ENCODE data around the gene LZTS3. TPM values are rescaled to one million over a fixed set of nuclear protein-coding genes. Genes with fewer than 3 reads are reported as not detected.

The LZTS3 gene
- total RNA-seq, 4 donors from 2014 or later, result 9.0 to 13.5 (median 9.7) TPM

DNA sequence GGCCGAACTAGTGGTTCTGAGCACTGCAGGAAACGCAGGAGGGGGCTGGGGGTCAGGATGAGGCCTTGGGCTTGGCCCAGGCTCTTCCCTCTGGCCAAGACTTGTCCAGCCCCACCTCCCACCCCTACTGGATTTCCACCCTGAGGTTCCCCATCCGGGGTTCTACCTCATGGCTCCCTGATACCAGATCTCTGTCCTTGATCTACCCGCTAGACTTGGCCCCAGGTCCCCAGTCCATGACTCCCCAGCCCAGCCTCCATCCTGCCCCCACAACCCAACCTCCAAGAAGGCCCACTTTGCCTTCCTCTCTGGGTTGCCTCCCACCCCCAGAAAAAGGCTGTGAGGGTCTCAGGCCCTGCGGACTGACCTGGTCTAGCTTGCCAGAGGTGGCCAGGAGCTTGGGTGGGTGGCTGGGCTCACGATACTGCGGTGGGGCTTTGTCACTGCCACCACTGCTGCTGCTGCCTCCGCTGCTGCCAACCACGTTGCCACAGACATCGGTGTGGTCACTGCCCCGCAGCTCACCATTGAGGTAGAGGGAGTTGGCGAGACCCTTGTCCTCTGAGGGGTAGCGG, 6.9 kb downstream of the LZTS3 start:
- 89% methylated on average over 10 of the region's 13 CpGs; no CpG with 5 or more reads in 1 of the 2 donors for WGBS, 2 donors (ENCODE audit: low coverage in 1 of 2)

GRCh38 chr20:3165473-3166337, 7.6 kb downstream of the LZTS3 start:
- in situ Hi-C loops (cut with MboI; ENCODE audit: low pct_ligation_motif_present in 1 of 4, low pct_unique_long_range_greater_than_20kb in 1 of 4, low sequenced_read_pairs in 3 of 4) (no loop called here), intact Hi-C loops (cut with DNase I; ENCODE audit: low total_unique reads) (no loop called here)
- no peak overlapping the region for H3K4me3 ChIP-seq
- H3K4me1 ChIP-seq, result peaks cover 0 to 17% (median 3%) of the 10 kb centered on the region in 4 donors
- DNase-seq, result peak; percentile 59
- H3K36me3 ChIP-seq, result no peaks in the 10 kb centered on the region
- TF ChIP-seq POLR2A (IDR thresholded peaks at IDR 0.05), result no peak
- TF ChIP-seq POLR2AphosphoS5 (IDR thresholded peaks at IDR 0.05), result no peak
- TF ChIP-seq, protein P1, sequence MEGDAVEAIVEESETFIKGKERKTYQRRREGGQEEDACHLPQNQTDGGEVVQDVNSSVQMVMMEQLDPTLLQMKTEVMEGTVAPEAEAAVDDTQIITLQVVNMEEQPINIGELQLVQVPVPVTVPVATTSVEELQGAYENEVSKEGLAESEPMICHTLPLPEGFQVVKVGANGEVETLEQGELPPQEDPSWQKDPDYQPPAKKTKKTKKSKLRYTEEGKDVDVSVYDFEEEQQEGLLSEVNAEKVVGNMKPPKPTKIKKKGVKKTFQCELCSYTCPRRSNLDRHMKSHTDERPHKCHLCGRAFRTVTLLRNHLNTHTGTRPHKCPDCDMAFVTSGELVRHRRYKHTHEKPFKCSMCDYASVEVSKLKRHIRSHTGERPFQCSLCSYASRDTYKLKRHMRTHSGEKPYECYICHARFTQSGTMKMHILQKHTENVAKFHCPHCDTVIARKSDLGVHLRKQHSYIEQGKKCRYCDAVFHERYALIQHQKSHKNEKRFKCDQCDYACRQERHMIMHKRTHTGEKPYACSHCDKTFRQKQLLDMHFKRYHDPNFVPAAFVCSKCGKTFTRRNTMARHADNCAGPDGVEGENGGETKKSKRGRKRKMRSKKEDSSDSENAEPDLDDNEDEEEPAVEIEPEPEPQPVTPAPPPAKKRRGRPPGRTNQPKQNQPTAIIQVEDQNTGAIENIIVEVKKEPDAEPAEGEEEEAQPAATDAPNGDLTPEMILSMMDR (IDR thresholded peaks at IDR 0.05), result no peak
- TF ChIP-seq EP300 (IDR thresholded peaks at IDR 0.05; ENCODE audit: low read depth), result no peak
- no peaks in the 10 kb centered on the region for H3K9me3 ChIP-seq
- 70% methylated on average over 42 of the region's 45 CpGs; no CpG with 5 or more reads in 1 of the 2 donors for WGBS, 2 donors (ENCODE audit: low coverage in 1 of 2)
- H3K27ac ChIP-seq, result peak overlapping the region in 1 of 4 donors; percentile 34
- H3K27me3 ChIP-seq, result peaks cover 17% of the 10 kb centered on the region

More for the DNA sequence above, 6.9 kb downstream of the LZTS3 start:
- Histone ChIP-seq H3K9me3 (no peaks in the 10 kb centered on the region), H3K27ac (no peak overlapping the region), H3K27me3 (peaks cover 17% of the 10 kb centered on the region), H3K4me3 (no peak overlapping the region), H3K4me1 (peaks cover 0 to 17% (median 3%) of the 10 kb centered on the region in 4 donors), H3K36me3 (no peaks in the 10 kb centered on the region)
- in situ Hi-C loops (cut with MboI; ENCODE audit: low pct_ligation_motif_present in 1 of 4, low pct_unique_long_range_greater_than_20kb in 1 of 4, low sequenced_read_pairs in 3 of 4) (no loop called here), intact Hi-C loops (cut with DNase I; ENCODE audit: low total_unique reads) (no loop called here)
- TF ChIP-seq, protein P1 (IDR thresholded peaks at IDR 0.05), result no peak
- no peak for TF ChIP-seq POLR2A (IDR thresholded peaks at IDR 0.05)
- no peak for TF ChIP-seq POLR2AphosphoS5 (IDR thresholded peaks at IDR 0.05)
- no peak for TF ChIP-seq EP300 (IDR thresholded peaks at IDR 0.05; ENCODE audit: low read depth)
- DNase-seq, result no peak

- in situ Hi-C loops (cut with MboI; ENCODE audit: low pct_ligation_motif_present in 1 of 4, low pct_unique_long_range_greater_than_20kb in 1 of 4, low sequenced_read_pairs in 3 of 4) (no loop called here), intact Hi-C loops (cut with DNase I; ENCODE audit: low total_unique reads) (no loop called here)
- DNase-seq, result no peak
- peaks cover 17% of the 10 kb centered on the region for H3K27me3 ChIP-seq
- WGBS, 2 donors (ENCODE audit: low coverage in 1 of 2), result 40 to 90% methylated on average over 1 to 40 of the region's 41 CpGs
- TF ChIP-seq POLR2A (IDR thresholded peaks at IDR 0.05) (no peak), EP300 (IDR thresholded peaks at IDR 0.05; ENCODE audit: low read depth) (no peak), POLR2AphosphoS5 (IDR thresholded peaks at IDR 0.05) (no peak)
- TF ChIP-seq, protein P1 (IDR thresholded peaks at IDR 0.05), result no peak
- H3K4me1 ChIP-seq, result peaks cover 0 to 17% (median 6%) of the 10 kb centered on the region in 4 donors
- H3K4me3 ChIP-seq, result no peak overlapping the region
- H3K27ac ChIP-seq, result no peak overlapping the region
- H3K36me3 ChIP-seq, result no peaks in the 10 kb centered on the region
- no peaks in the 10 kb centered on the region for H3K9me3 ChIP-seq
Observed at GRCh38 chr20:3164763-3165410, 8.5 kb downstream of the LZTS3 start.
